Motor neuron (in vitro differentiated cells): ENCODE data around the gene XRCC4. TPM values are rescaled to one million over a fixed set of nuclear protein-coding genes. Genes with fewer than 3 reads are reported as not detected.
"Not testable (repeated sequence)": the region's sequence is repeated elsewhere in the genome, so short reads cannot be mapped to it uniquely, and the experiment has no call there.

Source experiments
- ATAC-seq, 8 experiments: fragments of 200-7000 bp; cut with Tn5 transposase; replicated peaks in 6 of 8; 2 replicates each; pipeline ENCODE4 v1.8.0; 2021; ENCODE audit warnings: mild to moderate bottlenecking in 8 of 8, moderate library complexity in 8 of 8
- H3K27ac ChIP-seq, 2 donors: fragments of 250-450 bp; sonication (Bioruptor Pico); 2 replicates each; pipeline ENCODE4 v1.9.0; 2021; ENCODE audit warnings: antibody characterized with exemption in 2 of 2, mild to moderate bottlenecking in 2 of 2, moderate library complexity in 1 of 2
- H3K4me1 ChIP-seq, 2 donors: fragments of 250-450 bp; sonication (Bioruptor Pico); replicated peaks in 1 of 2; 2 replicates each; pipeline ENCODE4 v1.6.1; 2021; ENCODE audit warnings: antibody characterized with exemption in 2 of 2, mild to moderate bottlenecking in 2 of 2, moderate library complexity in 1 of 2
- H3K4me3 ChIP-seq, 5 donors: fragments of 250-450 bp; sonication (Bioruptor Pico); 2 replicates each; pipeline ENCODE4 v1.9.0; 2021; ENCODE audit warnings: antibody characterized with exemption in 5 of 5, mild to moderate bottlenecking in 5 of 5, moderate library complexity in 4 of 5
- WGBS, 10 experiments: fragments of 450-650 bp; shearing (Covaris generic); methylation state at CpG; one replicate each; pipeline ENCODE4 v1.0.0; 2022; 5-methylcytosine and 5-hydroxymethylcytosine counted together
- in situ Hi-C, 9 experiments: fragments of 400-800 bp; cut with MboI; loops; one replicate each; pipeline ENCODE4 v1.15.0; 2021; ENCODE audit warnings: low sequenced_read_pairs in 9 of 9, low pct_unique_long_range_greater_than_20kb in 2 of 9; ENCODE audit not compliant: unreplicated experiment in 9 of 9
- total RNA-seq, 8 experiments: library from RNA; unstranded; fragments of 300-600 nt; gene quantifications; 2 replicates each; pipeline versions ENCODE4 v1.2.3 to v1.2.4, GENCODE V29; 2022

The XRCC4 gene
- total RNA-seq, 8 experiments from 2014 or later, result 8.4 to 16.8 (median 11.8) TPM

- 77 to 96% (median 93%) methylated on average over 1 to 3 of the region's 3 CpGs; no CpG with 5 or more reads in 1 of the 10 experiments for WGBS, 10 experiments
- H3K27ac ChIP-seq, result no peak overlapping the region
- ATAC-seq, result no peak
- H3K4me1 ChIP-seq, result peaks cover 0 to 2% of the 10 kb centered on the region in 2 donors
- H3K4me3 ChIP-seq, result no peak overlapping the region
- in situ Hi-C loops, result no loop called here
Measured at GRCh38 chr5:83148370-83148769, 71.0 kb downstream of the XRCC4 start.

GRCh38 chr5:83149671-83150070 lies 72.3 kb downstream of the XRCC4 start:
- Histone ChIP-seq H3K27ac (no peak overlapping the region), H3K4me1 (peaks cover 0 to 2% of the 10 kb centered on the region in 2 donors), H3K4me3 (no peak overlapping the region)
- ATAC-seq, result no peak
- in situ Hi-C loops, result no loop called here

- no peak overlapping the region for H3K4me3 ChIP-seq
- WGBS, 10 experiments, result 75 to 100% (median 100%) methylated on average over 1 of the region's 1 CpG; no CpG with 5 or more reads in 3 of the 10 experiments
- in situ Hi-C loops, result no loop called here
- no peak overlapping the region for H3K27ac ChIP-seq
- no peak for ATAC-seq
- peaks cover 0 to 2% of the 10 kb centered on the region in 2 donors for H3K4me1 ChIP-seq
Measured at GRCh38 chr5:83151821-83152220, 74.5 kb downstream of the XRCC4 start.

GRCh38 chr5:83152996-83153395 lies 75.6 kb downstream of the XRCC4 start:
- H3K27ac ChIP-seq, H3K4me3 ChIP-seq, H3K4me1 ChIP-seq, in situ Hi-C loops: not testable (repeated sequence)
- ATAC-seq, result peak in 4 of 8 experiments; percentile 35 to 49 (median 42)
- 33 to 100% (median 93%) methylated on average over 1 to 4 of the region's 4 CpGs; no CpG with 5 or more reads in 1 of the 10 experiments for WGBS, 10 experiments

- in situ Hi-C loops, result no loop called here
- Histone ChIP-seq H3K4me1 (peaks cover 0 to 2% of the 10 kb centered on the region in 2 donors), H3K4me3 (no peak overlapping the region), H3K27ac (no peak overlapping the region)
- peak in 2 of 8 experiments; percentile 19 to 31 for ATAC-seq
- 11 to 100% (median 90%) methylated on average over 2 of the region's 2 CpGs; no CpG with 5 or more reads in 1 of the 10 experiments for WGBS, 10 experiments
Measured at GRCh38 chr5:83156001-83156400, 78.7 kb downstream of the XRCC4 start.

GRCh38 chr5:83157163-83157562 lies 79.8 kb downstream of the XRCC4 start:
- Histone ChIP-seq H3K4me1 (peaks cover 0 to 2% of the 10 kb centered on the region in 2 donors), H3K27ac (no peak overlapping the region), H3K4me3 (no peak overlapping the region)
- 13 to 94% (median 90%) methylated on average over 1 to 2 of the region's 2 CpGs for WGBS, 10 experiments
- ATAC-seq, result peak in 1 of 8 experiments; percentile 73
- in situ Hi-C loops, result no loop called here

GRCh38 chr5:83162601-83163000 lies 85.3 kb downstream of the XRCC4 start:
- 18 to 92% (median 67%) methylated on average over 2 to 3 of the region's 3 CpGs for WGBS, 10 experiments
- H3K4me3 ChIP-seq, result no peak overlapping the region
- H3K4me1 ChIP-seq, result no peaks in the 10 kb centered on the region
- no peak overlapping the region for H3K27ac ChIP-seq
- ATAC-seq, result peak in 1 of 8 experiments; percentile 70
- in situ Hi-C loops, result no loop called here

GRCh38 chr5:83167538-83167937 lies 90.2 kb downstream of the XRCC4 start:
- in situ Hi-C loops, result no loop called here
- ATAC-seq, result peak in 3 of 8 experiments; percentile 22 to 53 (median 44)
- Histone ChIP-seq H3K4me3 (no peak overlapping the region), H3K4me1 (no peaks in the 10 kb centered on the region), H3K27ac (no peak overlapping the region)

- Histone ChIP-seq H3K27ac (no peak overlapping the region), H3K4me3 (no peak overlapping the region), H3K4me1 (no peaks in the 10 kb centered on the region)
- in situ Hi-C loops, result no loop called here
- no peak for ATAC-seq
- WGBS, 10 experiments, result 36 to 100% (median 80%) methylated on average over 1 to 2 of the region's 2 CpGs
Measured at GRCh38 chr5:83169571-83170337, 92.4 kb downstream of the XRCC4 start.

- H3K4me1 ChIP-seq, result no peaks in the 10 kb centered on the region
- ATAC-seq, result no peak
- H3K27ac ChIP-seq, result no peak overlapping the region
- WGBS, 10 experiments, result 13 to 100% (median 100%) methylated on average over 1 of the region's 1 CpG; no CpG with 5 or more reads in 2 of the 10 experiments
- no peak overlapping the region for H3K4me3 ChIP-seq
- in situ Hi-C loops, result no loop called here
Measured at GRCh38 chr5:83172011-83172410, 94.7 kb downstream of the XRCC4 start.

GRCh38 chr5:83172655-83173054 lies 95.3 kb downstream of the XRCC4 start:
- in situ Hi-C loops, result no loop called here
- Histone ChIP-seq H3K4me1 (no peaks in the 10 kb centered on the region), H3K27ac (no peak overlapping the region), H3K4me3 (no peak overlapping the region)
- peak in 3 of 8 experiments; percentile 26 to 90 (median 85) for ATAC-seq

GRCh38 chr5:83173826-83174225 lies 96.5 kb downstream of the XRCC4 start:
- H3K4me1 ChIP-seq, result no peaks in the 10 kb centered on the region
- in situ Hi-C loops, result no loop called here
- H3K27ac ChIP-seq, result no peak overlapping the region
- H3K4me3 ChIP-seq, result no peak overlapping the region
- 83 to 100% (median 100%) methylated on average over 2 of the region's 2 CpGs; no CpG with 5 or more reads in 3 of the 10 experiments for WGBS, 10 experiments
- no peak for ATAC-seq

GRCh38 chr5:83177803-83178202 lies 100.5 kb downstream of the XRCC4 start:
- Histone ChIP-seq H3K4me3 (no peak overlapping the region), H3K27ac (no peak overlapping the region), H3K4me1 (no peaks in the 10 kb centered on the region)
- in situ Hi-C loops, result no loop called here
- ATAC-seq, result no peak
- WGBS, 10 experiments, result 100% methylated on average over 2 of the region's 2 CpGs; no CpG with 5 or more reads in 4 of the 10 experiments

GRCh38 chr5:83179966-83180365 lies 102.6 kb downstream of the XRCC4 start:
- in situ Hi-C loops, result no loop called here
- Histone ChIP-seq H3K4me1 (no peaks in the 10 kb centered on the region), H3K4me3 (no peak overlapping the region), H3K27ac (no peak overlapping the region)
- no peak for ATAC-seq
